HG02759 (cell line): ENCODE results near the gene LBHD2.
"Not testable (repeated sequence)": the region's sequence is repeated elsewhere in the genome, so short reads cannot be mapped to it uniquely, and the experiment has no call there.

ENCODE experiments used
- ATAC-seq: cut with Tn5 transposase; IDR thresholded peaks from one replicate; pipeline ENCODE4 v1.9.1; 2021; ENCODE audit warnings: mild to moderate bottlenecking, moderate library complexity; ENCODE audit not compliant: unreplicated experiment

Gene LBHD2

GRCh38 chr14:103118018-103118662, 34.1 kb downstream of the LBHD2 start:
- ATAC-seq, result no peak

GRCh38 chr14:103118663-103119404, 34.8 kb downstream of the LBHD2 start:
- ATAC-seq, result no peak

- not testable (repeated sequence) for ATAC-seq
These were observed 35.5 kb downstream of the LBHD2 start for GRCh38 chr14:103119527-103119926.

DNA sequence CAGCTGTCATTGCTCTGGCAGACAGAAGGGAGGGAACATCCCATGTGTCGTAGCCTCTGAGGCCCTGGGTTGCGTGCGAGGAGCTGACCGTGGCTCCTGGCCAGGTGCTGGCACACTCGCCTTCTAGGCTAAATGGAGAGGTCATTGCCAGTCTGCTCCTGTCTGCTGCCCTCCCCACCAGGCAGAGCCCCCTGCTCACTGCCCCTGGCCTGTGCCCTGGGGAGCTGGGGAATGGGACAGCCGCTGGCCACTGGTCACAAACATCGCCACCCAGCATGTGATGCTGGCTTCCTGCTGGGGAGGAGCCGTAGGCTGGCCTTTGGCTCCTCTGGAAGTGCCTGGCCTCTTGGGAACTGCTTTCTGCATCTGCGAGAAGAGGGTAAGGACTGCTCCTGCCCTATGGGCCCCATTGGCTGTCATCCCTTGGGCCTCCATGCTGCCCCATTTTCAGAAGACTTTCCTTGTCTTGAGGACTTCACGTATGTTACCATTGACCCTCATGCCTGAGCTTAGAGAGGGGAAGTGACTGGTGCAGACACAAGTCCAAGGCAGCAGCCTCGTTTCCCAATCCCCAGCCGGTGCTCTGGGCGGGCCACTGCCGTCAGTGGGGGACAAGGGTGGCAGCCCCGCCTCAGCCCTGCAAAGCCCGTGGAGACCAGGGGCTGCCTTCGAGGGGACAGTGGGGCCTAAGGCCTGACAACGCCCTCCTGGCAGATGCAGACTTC, 37.3 kb downstream of the LBHD2 start:
- ATAC-seq, result no peak

DNA sequence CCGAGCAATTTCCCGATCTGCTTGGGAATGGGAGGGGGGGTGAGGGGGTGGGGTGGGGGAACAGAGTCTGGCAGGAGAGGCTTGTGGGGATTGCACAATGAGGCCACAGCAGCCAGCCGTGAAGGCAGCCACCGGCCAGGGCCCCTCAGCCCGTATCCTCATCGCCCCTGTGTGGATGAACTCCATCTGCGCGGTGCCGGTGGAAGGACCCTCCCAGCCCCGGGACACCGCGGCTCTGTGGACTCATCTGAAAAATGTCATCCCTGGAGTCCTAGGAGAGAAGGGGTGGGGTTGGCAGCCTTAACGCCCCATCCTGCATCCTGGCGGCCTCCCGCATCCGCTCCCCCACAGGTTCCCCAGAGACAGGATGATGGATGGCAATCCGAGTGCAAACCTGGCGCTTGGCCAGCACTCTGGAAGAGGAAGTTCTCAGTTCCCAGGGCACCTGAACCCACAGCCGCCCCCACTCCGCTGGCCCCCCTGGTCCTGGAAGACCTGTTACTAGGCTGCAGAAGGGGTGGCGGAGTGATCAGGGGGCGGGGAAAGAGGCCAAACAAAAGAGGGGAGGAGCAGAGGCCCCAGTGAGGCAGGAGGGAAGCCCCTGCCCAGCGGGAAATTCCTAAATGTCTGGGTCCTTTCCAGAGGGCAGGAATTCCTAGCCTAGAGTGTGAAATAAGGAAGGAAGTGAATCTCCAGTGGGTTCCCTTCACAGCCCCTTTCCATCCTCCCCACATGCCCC, 38.0 kb downstream of the LBHD2 start:
- ATAC-seq, result no peak

DNA sequence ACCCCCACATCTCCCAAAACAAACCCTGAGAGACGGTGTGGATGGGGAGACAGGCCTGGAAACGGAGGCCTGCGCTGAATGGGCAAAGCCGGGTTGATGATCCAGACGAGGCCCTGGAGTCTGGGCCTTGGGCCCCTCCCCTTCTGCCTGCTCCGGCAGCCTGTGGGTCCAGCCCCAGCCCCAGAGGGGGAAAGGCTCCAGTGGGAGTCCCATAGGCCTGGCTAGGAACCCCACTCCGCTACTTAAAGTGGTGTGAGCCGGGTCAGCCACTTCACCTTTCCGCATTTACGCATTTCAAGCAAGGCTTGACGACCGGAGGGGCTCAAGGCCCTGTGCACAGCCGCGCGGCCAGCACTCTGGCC, 38.6 kb downstream of the LBHD2 start:
- ATAC-seq, result no peak

DNA sequence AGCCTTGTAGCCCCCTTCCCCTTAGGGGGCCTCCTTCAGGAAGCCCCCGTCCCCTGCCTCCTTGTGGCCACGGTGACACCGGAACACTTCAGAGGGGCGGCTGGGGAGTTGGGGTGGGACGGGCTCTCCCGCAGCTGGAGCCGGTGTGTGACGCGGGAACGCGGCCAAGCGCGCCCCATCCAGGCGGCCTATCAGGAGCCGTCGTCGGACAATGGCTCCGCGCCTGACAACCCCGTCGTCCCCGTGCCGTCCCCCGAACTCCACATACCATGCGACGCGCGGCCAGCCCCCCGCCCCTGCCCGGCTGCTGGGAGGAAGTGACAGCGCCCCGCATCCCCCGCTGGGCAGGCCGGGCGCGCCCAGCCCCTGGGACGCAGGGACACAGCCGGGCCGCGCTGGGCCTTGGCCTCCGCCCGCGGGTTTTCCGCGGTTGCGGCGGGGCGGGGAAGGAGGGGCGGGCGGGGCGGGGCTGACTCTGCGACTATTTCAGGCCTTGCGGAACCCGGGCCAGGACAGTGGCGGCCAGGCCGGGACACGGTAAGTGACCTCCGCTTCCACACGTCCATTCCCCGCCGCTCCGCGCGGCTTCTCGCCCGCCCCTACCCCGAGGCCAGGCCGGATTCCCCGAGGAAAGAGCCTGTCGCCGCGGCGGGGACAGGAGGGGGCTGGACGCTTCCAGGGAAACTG, 39.1 kb downstream of the LBHD2 start, which contains the start of gene TNFAIP2:
Gene TNFAIP2, plus strand, starts transcription at position 515 of the 687 bp plus-strand sequence. CDS start 2,997 bp downstream, outside the sequence.
- ATAC-seq, result no peak

DNA sequence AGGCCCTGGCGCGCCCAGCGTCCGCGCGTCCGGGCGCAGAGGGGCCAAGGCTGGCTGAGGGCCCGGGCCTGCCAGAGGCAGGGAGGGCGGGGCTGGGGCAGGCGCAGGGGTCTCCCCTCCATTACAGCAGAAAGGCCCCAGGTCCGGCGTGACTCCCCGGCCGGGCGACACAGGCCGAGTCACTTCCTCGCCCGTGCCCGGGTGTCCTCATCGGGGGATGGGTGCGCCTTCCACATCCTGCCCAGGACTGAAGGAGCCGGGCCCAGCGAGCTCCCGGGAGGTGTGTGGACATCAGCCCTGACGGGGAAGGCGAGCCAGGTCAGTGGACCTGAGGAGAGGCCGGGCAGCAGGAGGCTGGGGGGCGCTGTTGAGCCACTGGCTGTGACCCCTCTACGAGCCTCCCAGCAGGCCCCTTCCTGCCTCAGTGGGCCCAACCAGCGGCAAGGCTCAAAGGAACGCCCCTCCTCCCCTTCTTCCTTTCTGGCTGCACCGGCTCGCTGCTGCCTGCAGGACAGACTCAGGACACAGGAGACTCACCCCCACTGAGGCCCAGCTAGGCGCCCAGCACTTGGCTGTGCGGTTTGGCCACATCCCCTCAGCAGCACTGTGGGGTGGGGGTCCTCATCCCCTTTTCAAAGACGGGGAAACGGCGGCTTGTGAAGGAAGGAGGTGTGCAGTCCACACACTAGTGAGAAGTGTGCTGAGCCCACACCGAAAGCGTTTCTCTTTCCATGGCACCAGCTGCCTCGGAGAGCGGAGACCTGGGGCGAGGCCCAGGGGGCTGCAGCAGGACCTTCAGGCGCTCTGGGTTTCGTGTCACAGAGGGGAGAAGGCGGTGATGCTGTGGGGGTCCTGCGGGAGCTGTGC, 39.9 kb downstream of the LBHD2 start:
- no peak for ATAC-seq

- ATAC-seq, result no peak
These were observed 40.5 kb downstream of the LBHD2 start for GRCh38 chr14:103124501-103125001.

- no peak for ATAC-seq
These were observed 41.4 kb downstream of the LBHD2 start for GRCh38 chr14:103125098-103126070.

DNA sequence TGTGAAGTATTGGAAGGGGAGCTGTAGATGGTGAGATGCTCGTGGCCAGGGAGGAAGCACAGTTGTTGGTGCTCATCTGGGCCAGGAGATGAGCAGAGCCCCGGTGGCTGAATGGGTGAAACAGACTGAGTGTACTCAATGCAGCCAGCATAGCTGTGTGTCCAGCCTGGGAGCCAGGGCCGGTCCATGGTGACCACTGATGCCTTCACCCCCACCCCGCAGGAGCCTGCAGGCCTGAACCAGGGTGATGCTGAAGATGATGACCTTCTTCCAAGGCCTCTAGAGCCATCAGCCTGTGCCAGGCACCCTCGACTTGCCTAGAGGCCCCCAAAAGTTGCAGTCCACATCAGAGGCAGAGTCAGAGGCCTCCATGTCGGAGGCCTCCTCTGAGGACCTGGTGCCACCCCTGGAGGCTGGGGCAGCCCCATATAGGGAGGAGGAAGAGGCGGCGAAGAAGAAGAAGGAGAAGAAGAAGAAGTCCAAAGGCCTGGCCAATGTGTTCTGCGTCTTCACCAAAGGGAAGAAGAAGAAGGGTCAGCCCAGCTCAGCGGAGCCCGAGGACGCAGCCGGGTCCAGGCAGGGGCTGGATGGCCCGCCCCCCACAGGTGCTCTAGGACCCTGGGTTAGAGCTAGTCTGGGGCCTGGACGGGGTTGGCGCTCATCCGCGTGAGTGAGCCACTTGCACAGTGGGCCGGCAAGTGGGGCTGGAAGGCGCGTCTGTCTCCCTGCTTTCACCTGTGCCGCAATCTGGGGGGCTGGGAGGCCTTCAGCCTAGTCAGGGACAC, 42.3 kb downstream of the LBHD2 start:
- ATAC-seq, result no peak

DNA sequence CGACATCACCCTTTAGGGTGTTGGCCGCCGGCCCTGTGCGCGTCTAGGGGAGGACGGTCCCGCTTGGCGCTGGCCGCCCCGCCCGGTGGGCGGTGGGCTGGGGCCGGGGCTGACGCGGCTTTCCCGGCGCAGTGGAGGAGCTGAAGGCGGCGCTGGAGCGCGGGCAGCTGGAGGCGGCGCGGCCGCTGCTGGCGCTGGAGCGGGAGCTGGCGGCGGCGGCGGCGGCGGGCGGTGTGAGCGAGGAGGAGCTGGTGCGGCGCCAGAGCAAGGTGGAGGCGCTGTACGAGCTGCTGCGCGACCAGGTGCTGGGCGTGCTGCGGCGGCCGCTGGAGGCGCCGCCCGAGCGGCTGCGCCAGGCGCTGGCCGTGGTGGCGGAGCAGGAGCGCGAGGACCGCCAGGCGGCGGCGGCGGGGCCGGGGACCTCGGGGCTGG, 42.9 kb downstream of the LBHD2 start:
- ATAC-seq, result no peak

DNA sequence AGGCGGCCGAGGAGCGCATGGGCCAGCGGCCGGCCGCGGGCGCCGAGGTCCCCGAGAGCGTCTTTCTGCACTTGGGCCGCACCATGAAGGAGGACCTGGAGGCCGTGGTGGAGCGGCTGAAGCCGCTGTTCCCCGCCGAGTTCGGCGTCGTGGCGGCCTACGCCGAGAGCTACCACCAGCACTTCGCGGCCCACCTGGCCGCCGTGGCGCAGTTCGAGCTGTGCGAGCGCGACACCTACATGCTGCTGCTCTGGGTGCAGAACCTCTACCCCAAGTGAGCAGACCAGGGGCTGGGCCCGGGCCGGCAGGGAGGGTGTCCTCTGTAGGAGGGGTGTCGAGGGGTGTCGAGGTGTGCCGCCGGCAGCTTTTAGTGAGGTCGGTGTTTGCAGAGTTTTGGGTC, 43.3 kb downstream of the LBHD2 start:
- ATAC-seq, result no peak

DNA sequence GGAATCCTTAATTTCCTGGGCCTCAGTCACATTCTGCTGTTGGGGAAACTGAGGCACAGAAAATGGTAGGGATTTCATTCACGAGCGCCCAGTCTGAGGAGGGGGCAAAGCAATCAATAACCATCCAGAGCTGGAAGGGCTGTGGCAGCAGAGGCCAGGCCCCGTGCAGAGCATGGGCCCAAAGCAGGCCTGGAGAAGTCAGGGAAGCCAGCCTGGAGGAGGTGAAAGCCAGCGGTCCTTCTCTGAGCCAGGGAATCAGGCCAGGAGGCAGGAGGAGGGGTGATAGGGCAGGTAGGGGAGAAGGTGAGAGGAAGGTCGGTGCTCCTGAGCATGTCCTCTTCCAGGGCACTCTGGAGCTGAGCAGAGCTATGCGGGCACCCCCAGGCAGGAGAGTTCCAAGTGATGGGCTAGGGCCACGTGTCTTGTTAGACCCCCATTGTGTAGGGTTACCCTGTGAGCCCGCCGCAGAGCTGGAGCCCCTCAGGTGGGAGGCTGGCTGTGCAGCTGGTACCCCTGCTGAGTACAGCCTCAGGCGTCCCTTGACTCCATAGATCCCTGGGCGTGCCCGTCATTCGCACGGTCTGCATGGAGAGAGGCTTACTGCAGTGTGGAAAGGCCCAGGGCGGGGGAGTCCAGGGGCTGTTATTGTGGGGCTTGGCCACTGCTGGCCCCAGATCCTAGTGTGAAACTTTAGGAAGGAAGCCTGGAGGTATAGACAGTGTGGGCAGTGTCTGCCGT, 44.0 kb downstream of the LBHD2 start:
- ATAC-seq, result no peak

- no peak for ATAC-seq
These were observed 44.8 kb downstream of the LBHD2 start for GRCh38 chr14:103128631-103129300.

DNA sequence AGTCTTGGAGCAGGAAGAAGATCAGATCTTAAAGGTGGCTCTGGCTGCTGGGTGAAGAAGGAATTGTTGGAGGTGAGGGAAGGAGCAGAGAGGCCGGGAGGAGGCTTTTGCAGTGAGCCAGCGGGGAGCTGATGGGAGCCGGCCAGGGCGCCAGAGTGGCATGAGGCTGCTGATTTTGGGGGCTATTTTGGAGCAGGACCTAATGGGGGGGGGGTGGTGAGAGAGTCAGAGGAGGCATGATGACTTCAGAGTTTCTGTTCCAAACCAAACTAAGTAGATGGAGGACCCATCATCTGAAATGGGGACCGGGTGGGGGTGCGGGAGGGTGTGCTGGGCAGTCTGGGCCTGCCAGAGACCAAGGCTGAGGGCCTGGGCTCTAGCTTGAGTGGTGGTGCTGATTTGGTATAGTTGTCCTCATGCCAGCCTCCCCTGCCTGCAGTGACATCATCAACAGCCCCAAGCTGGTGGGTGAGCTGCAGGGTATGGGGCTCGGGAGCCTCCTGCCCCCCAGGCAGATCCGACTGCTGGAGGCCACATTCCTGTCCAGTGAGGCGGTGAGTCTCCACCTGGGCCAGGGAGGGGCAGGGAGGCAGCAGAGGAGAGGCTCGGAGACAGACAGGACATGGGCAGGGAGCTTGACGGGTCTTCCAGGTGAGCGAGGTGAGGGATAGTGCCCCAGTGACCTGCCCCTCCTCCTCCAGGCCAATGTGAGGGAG, 45.4 kb downstream of the LBHD2 start:
- ATAC-seq, result no peak
